Stimulated activated memory B cell treated with anti-CD40 and anti-IgM and Interleukin-4, amounts not matched to agents 10 μg/mL and 1 μg/mL and 100 μg/mL, for 72 hours (primary cell): ENCODE data around the gene LNPK.

Source experiments
- ATAC-seq: fragments of 150-1000 bp; cut with Tn5 transposase; 2 replicates; pipeline ENCODE4 v1.10.0; 2021
- H3K27ac Mint-ChIP-seq: one replicate; pipeline ENCODE4 v1.8.0; 2022; ENCODE audit warnings: mild to moderate bottlenecking, mixed read lengths
- H3K27me3 Mint-ChIP-seq: one replicate; pipeline ENCODE4 v1.8.0; 2022; ENCODE audit warnings: mixed read lengths
- H3K36me3 Mint-ChIP-seq: one replicate; pipeline ENCODE4 v1.8.0; 2022; ENCODE audit warnings: mixed read lengths
- H3K4me1 Mint-ChIP-seq: one replicate; pipeline ENCODE4 v1.8.0; 2022; ENCODE audit warnings: mixed read lengths
- H3K4me3 Mint-ChIP-seq: one replicate; pipeline ENCODE4 v1.8.0; 2022; ENCODE audit warnings: mild to moderate bottlenecking, moderate library complexity, mixed read lengths
- H3K9me3 Mint-ChIP-seq: one replicate; pipeline ENCODE4 v1.8.0; 2022; ENCODE audit warnings: mixed read lengths

LNPK gene

DNA sequence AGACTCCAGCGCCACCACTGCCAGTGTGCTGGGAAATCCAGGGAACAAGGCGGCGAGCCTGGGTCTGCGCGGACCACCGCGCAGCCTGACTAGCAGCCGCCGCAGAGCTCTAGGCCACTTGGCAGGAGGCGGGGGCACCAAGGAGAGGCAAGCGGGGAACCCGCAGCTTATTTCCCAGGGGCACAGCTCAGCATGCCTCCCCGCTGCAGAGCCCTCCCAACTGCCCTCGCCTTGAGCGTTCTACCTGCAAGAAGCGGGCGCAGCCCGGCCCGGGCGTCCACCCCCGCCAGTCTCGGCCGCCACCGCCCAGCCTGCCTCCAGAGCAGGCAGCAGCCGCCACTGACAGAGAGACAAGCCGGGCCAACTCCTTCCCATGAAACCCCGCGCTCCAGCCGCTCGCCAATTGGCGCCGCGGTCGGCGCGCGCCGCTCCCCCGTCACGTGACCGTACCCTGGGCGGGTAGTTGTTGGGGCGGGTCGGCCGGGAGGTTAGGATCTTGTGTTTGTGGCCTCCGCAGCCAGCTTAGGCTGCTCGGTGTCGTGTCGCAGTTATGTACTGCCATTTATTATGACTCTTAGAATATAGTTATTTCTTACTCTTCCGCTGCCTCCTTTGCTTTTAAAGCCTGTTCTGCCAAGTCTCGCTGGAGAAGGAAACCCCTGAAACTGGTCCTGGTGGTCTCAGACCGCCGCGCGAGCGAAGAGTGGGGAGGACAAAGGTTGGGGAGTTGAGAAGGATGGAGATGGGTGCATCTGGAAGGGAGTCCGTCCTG, at the start of gene LNPK:
TSS of gene LNPK (minus strand) at position 352 of the 772 bp plus-strand sequence. CDS start 6,683 bp downstream, outside the sequence.
- Mint-ChIP-seq H3K4me1 (peaks cover 14% of the 10 kb centered on the region), H3K4me3 (peak within 1 kb of the TSS; percentile 94), H3K27ac (peak within 1 kb of the TSS; percentile 82), H3K36me3 (no peaks in the 10 kb centered on the region), H3K27me3 (no peaks in the 10 kb centered on the region), H3K9me3 (no peaks in the 10 kb centered on the region)
- peak; percentile 96 for ATAC-seq

GRCh38 chr2:176039375-176039774, 37.3 kb upstream of the LNPK start:
- Mint-ChIP-seq H3K27me3 (no peaks in the 10 kb centered on the region), H3K4me1 (peaks cover 6% of the 10 kb centered on the region), H3K9me3 (no peaks in the 10 kb centered on the region), H3K27ac (no peak overlapping the region), H3K4me3 (no peak overlapping the region), H3K36me3 (no peaks in the 10 kb centered on the region)
- no peak for ATAC-seq

DNA sequence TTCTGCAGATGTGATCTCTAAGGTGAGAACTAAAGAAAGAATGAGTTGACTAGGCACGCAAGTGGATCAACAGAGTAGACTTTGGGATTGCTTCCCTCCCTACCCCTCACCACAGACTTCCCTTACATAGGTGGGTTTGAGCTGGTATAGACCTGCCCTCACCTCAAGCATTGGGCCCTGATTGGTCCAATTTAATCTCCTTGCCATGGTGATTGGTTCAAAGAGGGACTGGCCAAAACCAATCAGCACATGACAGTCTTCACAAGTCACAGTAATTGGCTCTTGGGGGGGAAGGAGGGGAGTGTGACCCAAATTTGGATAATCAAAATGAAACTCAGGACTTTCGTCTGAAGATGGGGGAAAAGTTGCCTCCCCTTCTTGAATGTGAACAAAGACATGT, 36.6 kb upstream of the LNPK start:
- Mint-ChIP-seq H3K27me3 (no peaks in the 10 kb centered on the region), H3K27ac (no peak overlapping the region), H3K9me3 (no peaks in the 10 kb centered on the region), H3K4me3 (no peak overlapping the region), H3K4me1 (peaks cover 6% of the 10 kb centered on the region), H3K36me3 (no peaks in the 10 kb centered on the region)
- ATAC-seq, result no peak

GRCh38 chr2:176035013-176035691, 33.1 kb upstream of the LNPK start:
- peaks cover 6% of the 10 kb centered on the region for H3K4me1 Mint-ChIP-seq
- H3K36me3 Mint-ChIP-seq, result no peaks in the 10 kb centered on the region
- H3K9me3 Mint-ChIP-seq, result no peaks in the 10 kb centered on the region
- no peak for ATAC-seq
- no peaks in the 10 kb centered on the region for H3K27me3 Mint-ChIP-seq
- no peak overlapping the region for H3K27ac Mint-ChIP-seq
- no peak overlapping the region for H3K4me3 Mint-ChIP-seq

- H3K27me3 Mint-ChIP-seq, result no peaks in the 10 kb centered on the region
- no peak for ATAC-seq
- H3K27ac Mint-ChIP-seq, result no peak overlapping the region
These were observed 25.7 kb upstream of the LNPK start for GRCh38 chr2:176027806-176028205.

GRCh38 chr2:176025932-176026331, 23.9 kb upstream of the LNPK start:
- ATAC-seq, result no peak
- Mint-ChIP-seq H3K27me3 (peaks cover 9% of the 10 kb centered on the region), H3K9me3 (no peaks in the 10 kb centered on the region), H3K4me3 (no peak overlapping the region), H3K4me1 (no peaks in the 10 kb centered on the region), H3K36me3 (no peaks in the 10 kb centered on the region), H3K27ac (no peak overlapping the region)

More at GRCh38 chr2:176027806-176028205, 25.7 kb upstream of the LNPK start:
- no peak overlapping the region for H3K4me3 Mint-ChIP-seq
- H3K36me3 Mint-ChIP-seq, result no peaks in the 10 kb centered on the region
- H3K9me3 Mint-ChIP-seq, result no peaks in the 10 kb centered on the region
- no peaks in the 10 kb centered on the region for H3K4me1 Mint-ChIP-seq

DNA sequence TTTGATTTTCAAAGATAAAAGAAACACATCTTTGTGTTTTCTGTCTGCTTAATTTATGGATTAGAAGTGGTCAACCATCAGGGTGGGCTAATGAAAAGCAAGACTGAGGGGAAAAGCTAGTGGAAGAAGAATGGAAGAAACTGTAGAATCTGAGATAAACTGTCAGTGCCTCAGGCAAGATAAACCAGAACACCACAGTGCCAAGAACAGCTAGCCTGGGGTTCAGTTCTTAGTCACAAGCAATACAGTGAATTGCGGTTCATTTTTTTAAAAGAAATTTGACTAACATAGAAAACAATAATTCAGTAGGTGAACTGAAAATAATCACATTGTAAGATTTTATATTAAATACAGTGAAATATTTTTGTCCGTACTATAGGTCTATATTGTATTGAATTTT, 22.0 kb upstream of the LNPK start:
- peaks cover 21% of the 10 kb centered on the region for H3K27me3 Mint-ChIP-seq
- H3K9me3 Mint-ChIP-seq, result peaks cover 2% of the 10 kb centered on the region
- no peak overlapping the region for H3K4me3 Mint-ChIP-seq
- no peak for ATAC-seq
- H3K36me3 Mint-ChIP-seq, result no peaks in the 10 kb centered on the region
- H3K27ac Mint-ChIP-seq, result no peak overlapping the region
- no peaks in the 10 kb centered on the region for H3K4me1 Mint-ChIP-seq

GRCh38 chr2:176022048-176022447, 20.0 kb upstream of the LNPK start:
- Mint-ChIP-seq H3K4me3 (no peak overlapping the region), H3K9me3 (peaks cover 2% of the 10 kb centered on the region), H3K4me1 (no peaks in the 10 kb centered on the region), H3K36me3 (no peaks in the 10 kb centered on the region), H3K27me3 (peaks cover 24% of the 10 kb centered on the region), H3K27ac (no peak overlapping the region)
- no peak for ATAC-seq

DNA sequence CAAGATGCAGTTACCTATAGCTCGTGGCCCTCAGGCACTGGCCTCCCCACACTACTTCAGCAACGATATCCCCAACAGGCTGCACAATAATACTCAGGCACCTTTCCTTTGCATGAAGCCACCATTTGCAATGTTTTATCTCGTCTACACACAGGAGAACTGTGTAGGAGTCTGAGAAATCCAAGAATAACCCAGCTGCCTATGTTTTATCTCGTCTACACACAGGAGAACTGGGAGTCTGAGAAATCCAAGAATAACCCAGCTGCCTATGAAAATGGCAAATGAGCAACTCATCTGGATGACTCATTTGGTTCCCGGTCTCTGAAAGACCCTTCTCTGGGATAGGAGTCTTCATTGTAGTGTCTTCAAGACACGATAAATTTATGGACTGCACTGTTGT, 18.3 kb upstream of the LNPK start:
- Mint-ChIP-seq H3K4me3 (no peak overlapping the region), H3K9me3 (peaks cover 2% of the 10 kb centered on the region), H3K4me1 (no peaks in the 10 kb centered on the region), H3K27ac (no peak overlapping the region), H3K36me3 (no peaks in the 10 kb centered on the region), H3K27me3 (peaks cover 24% of the 10 kb centered on the region)
- ATAC-seq, result no peak

DNA sequence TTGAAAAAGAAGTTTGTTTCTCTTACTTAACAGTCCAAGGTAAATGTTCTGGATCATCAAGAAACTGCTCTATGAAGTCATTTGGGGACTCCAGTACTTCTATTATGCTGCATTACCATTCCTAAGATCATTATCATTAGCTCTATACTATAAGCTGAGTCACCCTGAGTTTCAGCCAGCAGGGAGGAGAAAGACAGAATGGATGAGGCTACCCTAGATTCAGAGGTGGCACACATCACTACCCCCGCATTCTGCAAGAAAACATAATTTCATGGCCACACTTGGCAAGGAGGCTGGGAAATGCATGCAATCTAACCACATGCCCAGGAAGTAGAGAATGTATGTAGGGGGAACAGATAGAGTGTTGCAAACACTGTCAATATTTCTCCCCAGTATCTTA, 16.6 kb upstream of the LNPK start:
- Mint-ChIP-seq H3K36me3 (no peaks in the 10 kb centered on the region), H3K9me3 (peaks cover 2% of the 10 kb centered on the region), H3K4me1 (no peaks in the 10 kb centered on the region), H3K27me3 (peaks cover 37% of the 10 kb centered on the region), H3K4me3 (no peak overlapping the region), H3K27ac (no peak overlapping the region)
- ATAC-seq, result no peak

DNA sequence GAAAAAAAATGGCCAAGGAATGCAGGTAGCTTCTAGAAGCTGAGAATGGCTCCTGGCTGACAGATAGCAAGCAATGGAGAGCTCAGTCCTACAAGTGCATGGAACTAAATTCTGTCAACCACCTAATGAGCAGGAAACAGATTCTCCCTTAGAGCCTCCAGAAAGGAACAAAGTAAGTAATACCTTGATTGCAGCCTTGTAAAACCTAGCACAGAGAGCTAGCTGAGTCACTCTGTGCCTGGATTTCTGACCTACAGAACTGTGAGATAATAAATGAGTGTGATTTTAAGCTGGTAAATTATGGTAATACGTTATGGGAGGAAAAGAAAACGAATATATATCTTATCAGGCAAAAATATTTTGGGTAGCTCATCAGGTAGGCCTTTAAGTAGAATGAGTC, 7.4 kb upstream of the LNPK start:
- H3K27me3 Mint-ChIP-seq, result peaks cover 12% of the 10 kb centered on the region
- no peaks in the 10 kb centered on the region for H3K4me1 Mint-ChIP-seq
- no peak overlapping the region for H3K4me3 Mint-ChIP-seq
- no peaks in the 10 kb centered on the region for H3K9me3 Mint-ChIP-seq
- no peak for ATAC-seq
- H3K27ac Mint-ChIP-seq, result no peak overlapping the region
- H3K36me3 Mint-ChIP-seq, result no peaks in the 10 kb centered on the region

DNA sequence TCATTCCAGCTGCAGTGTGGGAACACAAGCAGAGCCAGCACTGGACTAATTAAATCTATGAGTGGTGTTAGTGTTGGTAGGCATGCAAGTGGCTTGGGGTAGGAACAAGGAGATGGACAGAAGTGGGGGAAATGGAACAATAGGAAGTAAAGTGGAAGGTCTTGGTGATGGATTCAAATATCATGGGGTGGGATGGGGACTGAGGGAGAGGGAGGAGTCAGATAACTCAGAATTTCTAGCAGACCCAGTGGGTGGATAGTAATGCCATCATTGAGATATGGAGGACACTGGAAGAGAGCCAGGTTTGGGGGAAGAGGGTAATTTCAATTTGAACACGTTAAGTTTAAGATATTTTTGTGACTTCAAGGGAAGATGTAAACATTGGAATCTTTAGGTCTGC, 2.9 kb upstream of the LNPK start:
- no peaks in the 10 kb centered on the region for H3K36me3 Mint-ChIP-seq
- H3K4me1 Mint-ChIP-seq, result peaks cover 14% of the 10 kb centered on the region
- ATAC-seq, result no peak
- no peaks in the 10 kb centered on the region for H3K27me3 Mint-ChIP-seq
- H3K27ac Mint-ChIP-seq, result no peak overlapping the region
- no peak overlapping the region for H3K4me3 Mint-ChIP-seq
- H3K9me3 Mint-ChIP-seq, result no peaks in the 10 kb centered on the region

- Mint-ChIP-seq H3K9me3 (no peaks in the 10 kb centered on the region), H3K27ac (no peak overlapping the region), H3K4me3 (no peak overlapping the region), H3K36me3 (no peaks in the 10 kb centered on the region), H3K4me1 (peaks cover 14% of the 10 kb centered on the region), H3K27me3 (no peaks in the 10 kb centered on the region)
- ATAC-seq, result no peak
These were observed 1.9 kb upstream of the LNPK start for GRCh38 chr2:176003958-176004357.

GRCh38 chr2:176002688-176003210, 682 bp upstream of the LNPK start:
- Mint-ChIP-seq H3K27ac (peak overlapping the region; percentile 82), H3K9me3 (no peaks in the 10 kb centered on the region), H3K4me1 (peaks cover 14% of the 10 kb centered on the region), H3K36me3 (no peaks in the 10 kb centered on the region), H3K27me3 (no peaks in the 10 kb centered on the region), H3K4me3 (peak overlapping the region; percentile 94)
- peak; percentile 1 for ATAC-seq

DNA sequence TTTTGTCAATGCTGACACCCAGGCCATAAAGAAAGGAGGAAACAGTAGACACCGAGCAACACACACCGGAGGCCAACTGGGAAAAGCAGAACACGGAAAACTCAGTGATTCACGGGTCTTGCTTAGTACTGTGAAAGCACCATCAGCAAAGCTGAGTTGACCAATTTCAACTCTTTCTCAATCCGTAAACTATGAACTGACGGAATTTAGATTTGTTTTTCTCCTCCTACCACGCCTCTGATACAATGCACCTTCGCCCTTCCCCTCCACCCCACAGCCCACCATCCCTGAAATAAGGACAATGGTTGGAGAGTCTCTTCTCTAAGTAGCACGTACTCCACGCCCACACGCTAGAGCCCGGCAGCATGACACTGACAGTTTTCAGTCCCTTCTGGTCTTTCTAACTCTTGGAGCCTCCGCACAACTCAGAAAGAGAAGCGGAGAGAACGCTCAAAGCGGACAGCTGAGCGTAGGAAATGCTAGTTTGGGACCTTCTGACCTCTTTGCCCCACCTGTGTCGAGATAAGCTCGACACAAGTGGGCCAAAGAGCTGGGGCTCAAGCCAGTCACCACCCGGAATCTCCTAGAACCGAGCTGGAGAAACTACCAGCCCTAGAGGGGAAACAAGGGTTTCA, 669 bp downstream of the LNPK start:
- Mint-ChIP-seq H3K27me3 (no peaks in the 10 kb centered on the region), H3K9me3 (no peaks in the 10 kb centered on the region), H3K36me3 (no peaks in the 10 kb centered on the region), H3K4me1 (peaks cover 14% of the 10 kb centered on the region), H3K4me3 (peak overlapping the region; percentile 94), H3K27ac (peak overlapping the region; percentile 82)
- peak; percentile 67 for ATAC-seq
